SK-N-SH (cell line): ENCODE data around the gene KREMEN2. TPM values are rescaled to one million over a fixed set of nuclear protein-coding genes. Genes with fewer than 3 reads are reported as not detected.
A peak's percentile ranks its signal among the peaks of the same experiment; 100 is the strongest.

Experiments
- CTCF ChIA-PET: fragments of 300-600, 350-600 bp; formaldehyde crosslinking; extraction: SDS; loops from one replicate; lab custom pipeline; 2021; lab: Yijun Ruan, JAX
- POLR2A ChIA-PET: fragments of 350-600 bp; sonication (Branson Sonifier 250); formaldehyde crosslinking; extraction: SDS; loops from one replicate; lab custom pipeline; 2020; ENCODE audit warnings: antibody characterized with exemption, inconsistent platforms; lab: Yijun Ruan, JAX
- DNase-seq: peaks from one replicate; pipeline ENCODE4 v3.0.0; 2012
- H2AFZ ChIP-seq: fragments of 200-600 bp; sonication (generic); 2 replicates; pipeline ENCODE4 v1.8.1; 2016; ENCODE audit warnings: antibody characterized with exemption, mild to moderate bottlenecking, low read depth
- H3F3A ChIP-seq: fragments of 200-600 bp; sonication (generic); replicated peaks from 2 replicates; pipeline ENCODE3; 2016; ENCODE audit warnings: antibody characterized with exemption, mild to moderate bottlenecking; ENCODE audit not compliant: insufficient read depth
- H3K27ac ChIP-seq, 2 experiments: fragments of 200-500 bp in 1 of 2; fragments of 200-600 bp in 1 of 2; sonication (Bioruptor generic) in 1 of 2; sonication (generic), shearing (Covaris generic) in 1 of 2; 2 replicates each; pipeline versions ENCODE4 v1.5.1 to v1.6.1; 2014 to 2016; ENCODE audit warnings: low read depth in 2 of 2, inconsistent platforms in 1 of 2, low read length in 1 of 2, mild to moderate bottlenecking in 1 of 2, mixed read lengths in 1 of 2
- H3K27me3 ChIP-seq: fragments of 200-600 bp; sonication (generic), shearing (Covaris generic); 2 replicates; pipeline ENCODE4 v1.6.1; 2016; ENCODE audit warnings: mixed run types; ENCODE audit not compliant: insufficient read depth
- H3K36me3 ChIP-seq, 2 experiments: fragments of 200-500 bp in 1 of 2; fragments of 200-600 bp in 1 of 2; sonication (Bioruptor generic) in 1 of 2; sonication (generic) in 1 of 2; replicated peaks in 1 of 2; 2 replicates each; pipeline versions ENCODE3 to v1.5.1; 2014 to 2016; ENCODE audit warnings: low read length in 1 of 2, mild to moderate bottlenecking in 1 of 2; ENCODE audit not compliant: insufficient read depth in 2 of 2, control insufficient read depth in 1 of 2
- H3K4me1 ChIP-seq, 2 experiments: fragments of 200-500 bp in 1 of 2; fragments of 200-600 bp in 1 of 2; sonication (Bioruptor generic) in 1 of 2; sonication (generic), shearing (Covaris generic) in 1 of 2; 2 replicates each; pipeline versions ENCODE4 v1.5.1 to v1.6.1; 2014 to 2016; ENCODE audit warnings: low read depth in 1 of 2, low read length in 1 of 2, mixed run types in 1 of 2; ENCODE audit not compliant: insufficient read depth in 2 of 2, control insufficient read depth in 1 of 2
- H3K4me2 ChIP-seq: fragments of 200-600 bp; sonication (generic), shearing (Covaris generic); 2 replicates; pipeline ENCODE4 v1.6.1; 2017; ENCODE audit warnings: mixed run types
- H3K4me3 ChIP-seq, 2 experiments: fragments of 200-500 bp in 1 of 2; fragments of 200-600 bp in 1 of 2; sonication (Bioruptor generic) in 1 of 2; sonication (generic), shearing (Covaris generic) in 1 of 2; 2 replicates each; pipeline versions ENCODE4 v1.5.1 to v1.8.1; 2014 to 2016; ENCODE audit warnings: low read depth in 2 of 2, inconsistent platforms in 1 of 2, low read length in 1 of 2, mild to moderate bottlenecking in 1 of 2, mixed read lengths in 1 of 2, moderate library complexity in 1 of 2
- H3K79me2 ChIP-seq: fragments of 200-600 bp; sonication (generic); 2 replicates; pipeline ENCODE4 v1.8.1; 2017; ENCODE audit warnings: mild to moderate bottlenecking; ENCODE audit not compliant: insufficient read depth
- H3K9ac ChIP-seq: fragments of 200-600 bp; sonication (generic); 2 replicates; pipeline ENCODE4 v1.6.1; 2017; ENCODE audit warnings: mixed run types
- H3K9me2 ChIP-seq: fragments of 200-600 bp; sonication (generic); 2 replicates; pipeline ENCODE4 v1.6.1; 2017; ENCODE audit warnings: mixed run types
- H3K9me3 ChIP-seq: fragments of 200-600 bp; sonication (generic); 2 replicates; pipeline ENCODE4 v1.6.1; 2017; ENCODE audit warnings: mixed run types, mild to moderate bottlenecking, moderate library complexity
- H4K20me1 ChIP-seq: fragments of 200-600 bp; sonication (generic); 2 replicates; pipeline ENCODE4 v1.6.1; 2017; ENCODE audit warnings: mild to moderate bottlenecking, mixed run types; ENCODE audit not compliant: insufficient read depth
- CHD2 ChIP-seq: fragments of 150-350 bp; IDR thresholded peaks from 2 replicates; pipeline ENCODE4 v1.6.1; 2018; ENCODE audit warnings: low read length; ENCODE audit not compliant: partially characterized antibody
- CTCF ChIP-seq: fragments of 200-600 bp; sonication (generic); IDR thresholded peaks from 2 replicates; pipeline ENCODE4 v1.6.1; 2017; ENCODE audit warnings: antibody characterized with exemption, mild to moderate bottlenecking, moderate library complexity
- EP300 ChIP-seq, 2 experiments: IDR thresholded peaks; 2 replicates each; pipeline versions ENCODE4 v1.4.0 to v1.6.1; 2012; ENCODE audit warnings: borderline replicate concordance in 1 of 2, low read depth in 1 of 2, low read length in 1 of 2
- FOSL2 ChIP-seq: IDR thresholded peaks from 2 replicates; pipeline ENCODE4 v1.4.0; 2012; ENCODE audit warnings: low read depth, mild to moderate bottlenecking, moderate library complexity, borderline replicate concordance
- FOXJ3 ChIP-seq: sonication (generic); formaldehyde crosslinking; IDR thresholded peaks from 2 replicates; pipeline ENCODE4 v1.5.1; 2020; ENCODE audit warnings: mild to moderate bottlenecking, missing genetic modification reagents
- FOXM1 ChIP-seq: IDR thresholded peaks from 2 replicates; pipeline ENCODE4 v1.4.0; 2012; ENCODE audit warnings: low read depth, mild to moderate bottlenecking
- GATA2 ChIP-seq: sonication (generic); formaldehyde crosslinking; IDR thresholded peaks from 2 replicates; pipeline ENCODE4 v1.5.0; 2020; ENCODE audit warnings: mild to moderate bottlenecking, missing genetic modification reagents
- IRF3 ChIP-seq: fragments of 150-350 bp; IDR thresholded peaks from 2 replicates; pipeline ENCODE4 v1.6.1; 2016; ENCODE audit warnings: mild to moderate bottlenecking, low read depth, low read length
- JUND ChIP-seq: IDR thresholded peaks from 2 replicates; pipeline ENCODE4 v1.4.0; 2012
- MAX ChIP-seq: IDR thresholded peaks from 2 replicates; pipeline ENCODE4 v1.4.0; 2012; ENCODE audit warnings: low read depth
- MEF2A ChIP-seq: IDR thresholded peaks from 2 replicates; pipeline ENCODE4 v1.4.0; 2012; ENCODE audit warnings: low read depth, borderline replicate concordance
- MXI1 ChIP-seq: IDR thresholded peaks from 2 replicates; pipeline ENCODE4 v1.6.1; 2012; ENCODE audit warnings: mild to moderate bottlenecking, low read depth, low read length, improper control_type of control experiment
- NFIC ChIP-seq: IDR thresholded peaks from 2 replicates; pipeline ENCODE4 v1.4.0; 2012; ENCODE audit warnings: borderline replicate concordance
- NRF1 ChIP-seq: IDR thresholded peaks from 2 replicates; pipeline ENCODE4 v1.6.1; 2012; ENCODE audit warnings: low read depth, mild to moderate bottlenecking, low read length
- POLR2AphosphoS5 ChIP-seq: IDR thresholded peaks from 2 replicates; pipeline ENCODE4 v1.6.1; 2012; ENCODE audit warnings: low read depth, low read length
- RAD21 ChIP-seq: IDR thresholded peaks from 2 replicates; pipeline ENCODE4 v1.6.1; 2012; ENCODE audit warnings: mild to moderate bottlenecking, low read length
- RCOR1 ChIP-seq: fragments of 150-350 bp; IDR thresholded peaks from 2 replicates; pipeline ENCODE4 v1.6.1; 2017; ENCODE audit warnings: antibody characterized with exemption, low read length
- REST ChIP-seq: IDR thresholded peaks from 2 replicates; pipeline ENCODE4 v1.6.1; 2012; ENCODE audit warnings: mild to moderate bottlenecking, low read depth, low read length, moderate library complexity
- RFX5 ChIP-seq: IDR thresholded peaks from 2 replicates; pipeline ENCODE4 v1.6.1; 2012; ENCODE audit warnings: mild to moderate bottlenecking, improper control_type of control experiment, low read length
- SIN3A ChIP-seq: IDR thresholded peaks from 2 replicates; pipeline ENCODE4 v1.6.1; 2012; ENCODE audit warnings: low read depth, mild to moderate bottlenecking, low read length, moderate library complexity, borderline replicate concordance
- SMC3 ChIP-seq: IDR thresholded peaks from 2 replicates; pipeline ENCODE4 v1.6.1; 2012; ENCODE audit warnings: low read depth, low read length, improper control_type of control experiment
- TAF1 ChIP-seq: IDR thresholded peaks from 2 replicates; pipeline ENCODE4 v1.6.1; 2012; ENCODE audit warnings: low read depth, mild to moderate bottlenecking, low read length, moderate library complexity, borderline replicate concordance
- TCF12 ChIP-seq: IDR thresholded peaks from 2 replicates; pipeline ENCODE4 v1.4.0; 2012
- TEAD4 ChIP-seq: IDR thresholded peaks from 2 replicates; pipeline ENCODE4 v1.4.0; 2012; ENCODE audit warnings: mild to moderate bottlenecking, borderline replicate concordance; ENCODE audit not compliant: insufficient read depth
- USF2 ChIP-seq: fragments of 150-350 bp; IDR thresholded peaks from 2 replicates; pipeline ENCODE4 v1.6.1; 2017; ENCODE audit warnings: antibody characterized with exemption, low read length, low read depth, borderline replicate concordance
- WGBS: methylation state at CpG from one replicate; pipeline ENCODE4 v1.1.6; 2017; ENCODE audit warnings: low lambda C conversion rate; 5-methylcytosine and 5-hydroxymethylcytosine counted together
- polyA plus RNA-seq, 3 experiments: library from polyadenylated mRNA; depleted of rRNA; stranded (reverse); fragments of >200 nt; gene quantifications; 2 replicates each; pipeline ENCODE4 v1.2.3, GENCODE V29; 2012

Gene KREMEN2
- polyA plus RNA-seq, 1 of the 3 experiments (the other 2 are of a cell fraction): 0.77 TPM

- CTCF ChIA-PET: interaction anchor here (0.5 to 3.6 kb wide), 51 partner anchors 8 to 435 kb away, joined by 3 to 54 read pairs (median 5); partner anchors contain the start of genes FLYWCH1, FLYWCH2, KREMEN2 and PAQR4
- no peaks in the 10 kb centered on the region for H3K27me3 ChIP-seq
- TF ChIP-seq FOSL2 (no peak), GATA2 (CRISPR knock-in tag) (no peak), CTCF (peak; percentile 94), RFX5 (peak; percentile 54; the same call in 1 of the 2 replicates), MEF2A (no peak), NFIC (no peak), REST (no peak), USF2 (no peak), MXI1 (peak; percentile 79), EP300 (IDR thresholded peaks at IDR 0.05; ENCODE audit: borderline replicate concordance in 1 of 2, low read depth in 1 of 2, low read length in 1 of 2) (no peak), SMC3 (peak; percentile 67), MAX (peak; percentile 77), NRF1 (no peak), IRF3 (no peak), FOXJ3 (CRISPR knock-in tag) (no peak), FOXM1 (no peak), TCF12 (no peak), TEAD4 (no peak), POLR2AphosphoS5 (no peak; the same call in 1 of the 2 replicates), CHD2 (no peak), SIN3A (no peak), JUND (no peak), RCOR1 (no peak), TAF1 (no peak), RAD21 (peak; percentile 85)
Observed at GRCh38 chr16:2927010-2927646, 36.9 kb upstream of the KREMEN2 start.

More at GRCh38 chr16:2927010-2927646, 36.9 kb upstream of the KREMEN2 start:
- H3K9ac ChIP-seq: no peak overlapping the region
- DNase-seq: peak; percentile 86
- 17% methylated on average over 12 of the region's 19 CpGs for WGBS
- peaks cover 5% of the 10 kb centered on the region for H3F3A ChIP-seq
- peaks cover 0 to 5% of the 10 kb centered on the region in 2 experiments; a peak in 1 of 4 replicates for H3K4me1 ChIP-seq
- no peak overlapping the region for H2AFZ ChIP-seq
- no peaks in the 10 kb centered on the region for H4K20me1 ChIP-seq
- POLR2A ChIA-PET: no interaction called here
- no peak overlapping the region; the same call in 1 of the 2 replicates for H3K4me2 ChIP-seq
- peak overlapping the region in 1 of 2 experiments; percentile 37; a peak in 1 of 4 replicates for H3K4me3 ChIP-seq
- no peaks in the 10 kb centered on the region for H3K9me3 ChIP-seq
- H3K27ac ChIP-seq: no peak overlapping the region
- peaks cover 5% of the 10 kb centered on the region; the same call in 1 of the 2 replicates for H3K79me2 ChIP-seq
- H3K9me2 ChIP-seq: no peaks in the 10 kb centered on the region
- H3K36me3 ChIP-seq: peaks cover 5 to 16% of the 10 kb centered on the region in 2 experiments
